SH-SY5Y (cell line): ENCODE results near the gene RPL39L.

ENCODE experiments used
- GATA2 ChIP-seq: IDR thresholded peaks from 2 replicates; pipeline ENCODE4 v1.6.1; 2011; ENCODE audit warnings: mild to moderate bottlenecking, low read depth, low read length
- GATA3 ChIP-seq: IDR thresholded peaks from 2 replicates; pipeline ENCODE4 v1.6.1; 2011; ENCODE audit warnings: low read depth, mild to moderate bottlenecking, low read length, moderate library complexity

GRCh38 chr3:187120326-187120725, 19.0 kb downstream of the RPL39L start:
- TF ChIP-seq GATA2 (no peak), GATA3 (no peak)
